Ectodermal cell (in vitro differentiated cells): Measurements from ENCODE around the gene IL1RAPL2.

Experiments used
- H3K27ac ChIP-seq: 2 replicates; pipeline ENCODE4 v1.7.0; 2013; ENCODE audit warnings: mild to moderate bottlenecking, low read depth, low read length; ENCODE audit not compliant: insufficient read depth, poor library complexity, severe bottlenecking
- H3K27me3 ChIP-seq: 2 replicates; pipeline ENCODE4 v1.7.0; 2013; ENCODE audit warnings: mild to moderate bottlenecking, low read length; ENCODE audit not compliant: insufficient read depth, control insufficient read depth, poor library complexity, severe bottlenecking
- H3K36me3 ChIP-seq: one replicate; pipeline ENCODE4 v1.7.0; 2013; ENCODE audit warnings: low read length; ENCODE audit not compliant: control insufficient read depth, insufficient read depth
- H3K4me1 ChIP-seq: one replicate; pipeline ENCODE4 v1.7.0; 2013; ENCODE audit warnings: low read length; ENCODE audit not compliant: control insufficient read depth, insufficient read depth
- H3K4me3 ChIP-seq: 2 replicates; pipeline ENCODE4 v1.7.0; 2013; ENCODE audit warnings: low read depth, low read length, control low read depth; ENCODE audit not compliant: insufficient read depth
- H3K9me3 ChIP-seq: 2 replicates; pipeline ENCODE4 v1.7.0; 2013; ENCODE audit warnings: mild to moderate bottlenecking, low read length, moderate library complexity; ENCODE audit not compliant: control insufficient read depth
- WGBS, 2 experiments: methylation state at CpG; one replicate each; pipeline ENCODE4 v1.1.7; 2013; ENCODE audit warnings: missing lambda C conversion rate in 2 of 2; 5-methylcytosine and 5-hydroxymethylcytosine counted together

Gene IL1RAPL2

DNA sequence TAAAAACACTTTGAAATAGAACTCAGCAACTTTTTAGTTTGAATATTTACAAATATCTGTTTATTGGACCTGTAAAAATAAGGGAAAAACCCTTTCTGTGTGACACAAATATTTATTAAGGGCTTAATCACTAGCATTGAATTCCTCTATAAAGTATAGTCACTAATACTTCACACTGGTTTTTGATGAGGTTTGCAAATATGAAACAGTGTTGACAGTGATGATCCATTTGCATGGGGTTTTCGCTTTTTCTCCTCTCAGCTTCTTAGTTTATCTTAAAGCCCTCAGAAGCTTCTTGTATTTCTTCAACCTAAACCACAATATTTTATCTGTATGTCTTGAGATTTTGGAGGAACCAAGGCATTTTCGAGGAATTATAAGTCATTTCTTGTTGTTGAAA is 751.1 kb downstream of the IL1RAPL2 start:
- no peaks in the 10 kb centered on the region for H3K36me3 ChIP-seq
- H3K4me3 ChIP-seq, result no peak overlapping the region
- H3K4me1 ChIP-seq, result no peaks in the 10 kb centered on the region
- 93 to 100% methylated on average over 1 of the region's 2 CpGs for WGBS, 2 experiments
- H3K27ac ChIP-seq, result no peak overlapping the region
- H3K27me3 ChIP-seq, result no peaks in the 10 kb centered on the region
- no peaks in the 10 kb centered on the region for H3K9me3 ChIP-seq

GRCh38 chrX:105323928-105324327 is 757.9 kb downstream of the IL1RAPL2 start:
- Histone ChIP-seq H3K27ac (no peak overlapping the region), H3K9me3 (no peaks in the 10 kb centered on the region), H3K4me3 (no peak overlapping the region), H3K27me3 (no peaks in the 10 kb centered on the region), H3K4me1 (no peaks in the 10 kb centered on the region), H3K36me3 (no peaks in the 10 kb centered on the region)
- WGBS, 2 experiments, result 44 to 76% methylated on average over 1 of the region's 1 CpG

DNA sequence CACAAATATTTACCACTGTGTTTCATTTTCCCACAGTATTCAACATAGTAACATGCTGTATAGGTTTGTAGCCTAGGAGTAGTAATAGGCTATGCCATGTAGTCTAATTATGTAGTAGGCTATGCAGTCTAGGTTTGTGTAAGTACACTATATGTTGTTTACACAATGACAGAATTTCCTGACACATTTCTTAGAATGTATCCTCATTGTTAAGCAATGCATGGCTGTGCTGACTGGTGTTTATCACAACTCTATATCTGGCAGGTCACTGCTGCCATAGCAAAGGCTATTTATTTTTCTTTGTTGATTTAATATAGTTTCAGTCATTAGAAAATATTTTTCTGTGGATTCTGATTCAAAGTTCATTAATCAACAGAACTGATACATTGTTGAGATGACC is 762.8 kb downstream of the IL1RAPL2 start:
- Histone ChIP-seq H3K4me1 (no peaks in the 10 kb centered on the region), H3K9me3 (no peaks in the 10 kb centered on the region), H3K27ac (no peak overlapping the region), H3K27me3 (no peaks in the 10 kb centered on the region), H3K36me3 (no peaks in the 10 kb centered on the region), H3K4me3 (no peak overlapping the region)

DNA sequence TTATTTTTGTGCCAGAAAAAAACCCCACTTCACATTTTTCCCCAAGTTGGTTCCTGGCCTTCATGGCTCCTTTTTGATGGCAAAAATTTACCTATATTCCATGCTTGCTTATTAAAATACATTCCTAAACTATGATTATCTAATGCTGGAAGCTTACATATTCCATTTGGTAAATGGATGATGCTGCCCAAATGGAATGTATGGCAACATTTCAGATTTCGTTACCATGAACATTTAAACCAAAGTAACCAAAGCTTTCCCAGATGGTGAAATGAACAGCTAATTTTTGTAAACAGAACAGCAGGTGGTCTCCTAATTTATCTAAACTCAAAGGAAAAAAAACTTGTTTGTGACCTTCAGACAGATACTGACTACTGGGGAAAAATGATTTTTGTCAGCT is 765.2 kb downstream of the IL1RAPL2 start:
- Histone ChIP-seq H3K27me3 (no peaks in the 10 kb centered on the region), H3K27ac (no peak overlapping the region), H3K4me3 (no peak overlapping the region), H3K9me3 (no peaks in the 10 kb centered on the region), H3K4me1 (no peaks in the 10 kb centered on the region), H3K36me3 (no peaks in the 10 kb centered on the region)
- WGBS, 2 experiments, result 100% methylated on average over 1 of the region's 1 CpG; no CpG with 5 or more reads in 1 of the 2 experiments

DNA sequence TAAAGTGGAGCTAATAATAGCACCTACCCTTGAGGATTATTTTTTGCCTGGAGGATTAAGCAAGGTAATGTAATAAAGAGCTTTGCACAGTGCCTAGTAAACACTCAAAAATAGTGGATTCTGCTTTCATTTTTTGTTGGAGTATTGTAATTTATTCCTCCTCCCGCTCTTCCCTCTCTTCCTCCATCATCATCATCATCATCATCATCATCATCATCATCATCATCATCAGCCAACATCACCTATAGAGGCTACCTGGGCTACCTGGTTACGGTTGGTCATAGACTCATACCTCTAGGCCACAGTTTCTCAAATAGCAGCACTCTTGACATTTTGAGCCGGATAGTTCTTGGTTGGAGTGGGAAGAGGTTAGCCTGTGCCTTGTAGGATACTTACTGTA is 781.4 kb downstream of the IL1RAPL2 start:
- Histone ChIP-seq H3K9me3 (no peaks in the 10 kb centered on the region), H3K4me3 (no peak overlapping the region), H3K36me3 (no peaks in the 10 kb centered on the region), H3K27me3 (no peaks in the 10 kb centered on the region), H3K4me1 (no peaks in the 10 kb centered on the region), H3K27ac (no peak overlapping the region)
- 83 to 100% methylated on average over 1 of the region's 3 CpGs for WGBS, 2 experiments

DNA sequence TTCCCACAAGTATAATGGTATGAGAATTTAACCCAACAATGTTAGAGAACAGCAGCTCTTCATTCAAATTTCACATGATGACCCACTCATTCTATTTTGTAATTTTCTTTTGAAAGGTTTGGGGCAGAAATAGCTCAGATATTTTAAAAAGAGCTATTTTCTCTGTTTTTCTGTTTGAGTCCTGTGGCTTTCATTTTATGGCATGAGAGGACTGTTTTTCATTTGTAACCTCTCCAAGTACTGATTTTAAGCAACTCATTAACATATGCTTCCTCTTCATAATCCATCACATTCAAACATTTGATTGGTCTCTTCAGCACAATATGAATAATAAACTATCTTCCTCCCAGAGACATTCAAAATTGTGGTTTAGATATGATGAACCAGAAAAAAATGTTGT is 783.5 kb downstream of the IL1RAPL2 start:
- no peak overlapping the region for H3K4me3 ChIP-seq
- no peaks in the 10 kb centered on the region for H3K27me3 ChIP-seq
- H3K9me3 ChIP-seq, result no peaks in the 10 kb centered on the region
- no peak overlapping the region for H3K27ac ChIP-seq
- H3K4me1 ChIP-seq, result no peaks in the 10 kb centered on the region
- H3K36me3 ChIP-seq, result no peaks in the 10 kb centered on the region

DNA sequence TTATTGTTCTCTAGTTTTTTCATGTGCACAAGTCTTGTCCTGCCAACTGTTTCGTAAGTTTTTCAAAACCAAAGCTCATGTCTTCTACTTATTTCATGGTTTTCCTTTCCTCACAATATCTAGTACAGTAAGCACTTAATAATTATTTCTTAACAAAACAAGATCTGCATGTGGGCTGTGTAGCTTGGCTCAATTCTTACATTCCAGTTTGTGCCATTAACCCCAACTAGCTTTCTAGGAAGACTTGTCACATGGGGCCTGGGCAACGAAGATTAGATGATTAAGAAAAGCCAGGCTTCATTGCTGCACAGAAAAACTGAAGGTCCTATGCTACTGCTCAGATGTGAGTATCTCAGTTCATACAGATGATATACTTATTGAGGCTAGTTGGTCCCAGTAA is 809.8 kb downstream of the IL1RAPL2 start:
- no peaks in the 10 kb centered on the region for H3K27me3 ChIP-seq
- WGBS, 2 experiments, result 89 to 100% methylated on average over 2 of the region's 2 CpGs
- no peaks in the 10 kb centered on the region for H3K36me3 ChIP-seq
- no peaks in the 10 kb centered on the region for H3K9me3 ChIP-seq
- no peak overlapping the region for H3K27ac ChIP-seq
- no peaks in the 10 kb centered on the region for H3K4me1 ChIP-seq
- H3K4me3 ChIP-seq, result no peak overlapping the region

DNA sequence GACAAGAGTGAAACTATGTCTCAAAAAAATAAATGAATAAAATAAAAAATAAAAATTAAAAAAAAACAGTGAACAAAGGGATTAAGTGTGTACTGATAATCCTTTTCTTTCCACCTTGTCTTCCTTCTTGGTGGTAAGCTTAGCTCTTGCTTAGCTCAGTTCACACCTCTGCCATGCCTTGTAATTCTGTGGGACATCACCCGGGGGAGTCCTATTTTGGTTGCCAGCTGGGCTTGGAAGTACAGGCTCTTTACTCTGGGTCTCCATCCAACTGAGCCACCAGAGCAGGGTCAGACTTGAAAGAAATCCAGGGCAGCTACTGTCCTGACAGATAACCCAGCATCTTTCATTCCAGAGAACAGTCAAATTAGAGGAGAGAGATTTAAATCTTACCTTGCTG is 858.7 kb downstream of the IL1RAPL2 start:
- Histone ChIP-seq H3K36me3 (no peaks in the 10 kb centered on the region), H3K9me3 (no peaks in the 10 kb centered on the region), H3K4me1 (no peaks in the 10 kb centered on the region), H3K27ac (no peak overlapping the region), H3K27me3 (no peaks in the 10 kb centered on the region), H3K4me3 (no peak overlapping the region)
- 78 to 80% methylated on average over 1 of the region's 1 CpG for WGBS, 2 experiments

GRCh38 chrX:105451401-105451800 is 885.4 kb downstream of the IL1RAPL2 start:
- no peaks in the 10 kb centered on the region for H3K36me3 ChIP-seq
- H3K27ac ChIP-seq, result no peak overlapping the region
- H3K9me3 ChIP-seq, result no peaks in the 10 kb centered on the region
- H3K27me3 ChIP-seq, result no peaks in the 10 kb centered on the region
- H3K4me1 ChIP-seq, result no peaks in the 10 kb centered on the region
- H3K4me3 ChIP-seq, result no peak overlapping the region

DNA sequence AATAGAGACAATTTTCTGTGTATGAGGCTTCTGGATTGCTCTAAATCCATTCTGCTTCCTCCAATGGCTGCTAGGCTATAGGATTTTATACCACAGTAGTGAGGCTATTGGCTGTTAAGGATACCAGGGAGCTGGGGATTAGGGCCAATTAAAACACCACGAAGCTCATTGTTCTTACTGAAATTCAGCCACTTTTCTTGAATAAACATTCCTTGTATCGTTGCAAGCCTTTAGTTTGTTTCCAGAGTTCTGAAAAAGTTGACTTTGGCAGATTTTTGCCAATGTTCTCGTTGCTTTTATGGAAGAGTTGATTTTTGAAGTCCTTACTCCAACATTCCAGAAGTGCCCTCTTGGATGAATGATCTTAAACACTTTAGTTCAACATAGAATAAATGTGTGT is 892.8 kb downstream of the IL1RAPL2 start:
- H3K4me1 ChIP-seq, result no peaks in the 10 kb centered on the region
- no peak overlapping the region for H3K27ac ChIP-seq
- H3K9me3 ChIP-seq, result no peaks in the 10 kb centered on the region
- H3K27me3 ChIP-seq, result no peaks in the 10 kb centered on the region
- 93 to 94% methylated on average over 3 of the region's 3 CpGs for WGBS, 2 experiments
- no peaks in the 10 kb centered on the region for H3K36me3 ChIP-seq
- H3K4me3 ChIP-seq, result no peak overlapping the region

- Histone ChIP-seq H3K4me3 (no peak overlapping the region), H3K27me3 (no peaks in the 10 kb centered on the region), H3K4me1 (no peaks in the 10 kb centered on the region), H3K36me3 (no peaks in the 10 kb centered on the region), H3K9me3 (no peaks in the 10 kb centered on the region), H3K27ac (no peak overlapping the region)
- WGBS, 2 experiments, result no CpG with 5 or more reads among the region's 1 CpG
These were observed 894.4 kb downstream of the IL1RAPL2 start for GRCh38 chrX:105460376-105460775.
